Astrocyte (in vitro differentiated cells and primary cell): ENCODE data around the gene CYREN. TPM values are rescaled to one million over a fixed set of nuclear protein-coding genes. Genes with fewer than 3 reads are reported as not detected.

Experiments used
- DNase-seq: peaks from one replicate; pipeline ENCODE4 v3.0.0-alpha.2; 2010; ENCODE audit warnings: low read depth
- FAIRE-seq: peaks from 2 replicates; lab custom pipeline; 2011; peaks lifted over from hg19 to GRCh38; lab: Jason Lieb, UNC
- H2AFZ ChIP-seq: 2 replicates; pipeline ENCODE4 v1.6.0; 2012; ENCODE audit warnings: low read depth, low read length, inconsistent platforms
- H3K27ac ChIP-seq: 2 replicates; pipeline ENCODE4 v1.5.1; 2011; ENCODE audit warnings: low read depth, low read length, inconsistent platforms
- H3K27me3 ChIP-seq: 2 replicates; pipeline ENCODE4 v1.6.0; 2011; ENCODE audit warnings: low read length, inconsistent platforms; ENCODE audit not compliant: insufficient read depth
- H3K36me3 ChIP-seq: 2 replicates; pipeline ENCODE4 v1.5.1; 2011; ENCODE audit warnings: low read length, inconsistent platforms; ENCODE audit not compliant: insufficient read depth
- H3K4me1 ChIP-seq: 2 replicates; pipeline ENCODE4 v1.5.1; 2011; ENCODE audit warnings: low read length, inconsistent platforms; ENCODE audit not compliant: insufficient read depth
- H3K4me2 ChIP-seq: 2 replicates; pipeline ENCODE4 v1.6.0; 2012; ENCODE audit warnings: low read length, inconsistent platforms
- H3K4me3 ChIP-seq: 2 replicates; pipeline ENCODE4 v1.5.1; 2011; ENCODE audit warnings: low read depth, mild to moderate bottlenecking, low read length, inconsistent platforms; ENCODE audit not compliant: insufficient read depth
- H3K79me2 ChIP-seq: 2 replicates; pipeline ENCODE4 v1.6.0; 2012; ENCODE audit warnings: mild to moderate bottlenecking, low read length, inconsistent platforms; ENCODE audit not compliant: insufficient read depth
- H3K9ac ChIP-seq: 2 replicates; pipeline ENCODE4 v1.6.0; 2012; ENCODE audit warnings: mild to moderate bottlenecking, low read length, inconsistent platforms
- H3K9me3 ChIP-seq: 2 replicates; pipeline ENCODE4 v1.5.1; 2012; ENCODE audit warnings: low read depth, mild to moderate bottlenecking, low read length, inconsistent platforms; ENCODE audit not compliant: insufficient read depth
- H4K20me1 ChIP-seq: 2 replicates; pipeline ENCODE4 v1.6.0; 2012; ENCODE audit warnings: low read length, inconsistent platforms; ENCODE audit not compliant: insufficient read depth
- H3K27ac Mint-ChIP-seq: one replicate; pipeline ENCODE4 v1.8.0; 2021; ENCODE audit warnings: mild to moderate bottlenecking, mixed read lengths; ENCODE audit not compliant: unreplicated experiment
- H3K27me3 Mint-ChIP-seq: one replicate; pipeline ENCODE4 v1.8.0; 2021; ENCODE audit warnings: low read depth, mixed read lengths; ENCODE audit not compliant: unreplicated experiment
- H3K36me3 Mint-ChIP-seq: one replicate; pipeline ENCODE4 v1.8.0; 2021; ENCODE audit warnings: low read depth, mixed read lengths; ENCODE audit not compliant: unreplicated experiment
- H3K4me1 Mint-ChIP-seq: one replicate; pipeline ENCODE4 v1.8.0; 2021; ENCODE audit warnings: low read depth, mixed read lengths; ENCODE audit not compliant: unreplicated experiment
- H3K4me3 Mint-ChIP-seq: one replicate; pipeline ENCODE4 v1.8.0; 2021; ENCODE audit warnings: mild to moderate bottlenecking, moderate library complexity, mixed read lengths; ENCODE audit not compliant: unreplicated experiment
- H3K9me3 Mint-ChIP-seq: one replicate; pipeline ENCODE4 v1.8.0; 2021; ENCODE audit warnings: mild to moderate bottlenecking, mixed read lengths; ENCODE audit not compliant: unreplicated experiment
- CTCF ChIP-seq: IDR thresholded peaks from 2 replicates; pipeline ENCODE4 v1.5.1; 2011; ENCODE audit warnings: low read depth, mild to moderate bottlenecking, inconsistent platforms, low read length, moderate library complexity; ENCODE audit not compliant: insufficient read depth
- EZH2 ChIP-seq: IDR thresholded peaks from 2 replicates; pipeline ENCODE4 v1.6.1; 2012; ENCODE audit warnings: mild to moderate bottlenecking, low read length, inconsistent platforms; ENCODE audit not compliant: insufficient read depth
- total RNA-seq: library from RNA; stranded (reverse); gene quantifications from 2 replicates; pipeline ENCODE4 v1.2.1, GENCODE V29; 2021

Gene CYREN
- total RNA-seq, 1 donor from 2014 or later: 31.0 TPM

- no peak overlapping the region for H3K9ac ChIP-seq
- H3K4me3 ChIP-seq: no peak overlapping the region
- no peaks in the 10 kb centered on the region for H3K9me3 ChIP-seq
- no peak overlapping the region for H3K4me2 ChIP-seq
- H3K79me2 ChIP-seq: peaks cover 28% of the 10 kb centered on the region
- Mint-ChIP-seq H3K4me1 (peaks cover 31% of the 10 kb centered on the region), H3K4me3 (no peak overlapping the region), H3K27me3 (no peaks in the 10 kb centered on the region), H3K27ac (peak overlapping the region; percentile 91), H3K36me3 (peaks cover 37% of the 10 kb centered on the region), H3K9me3 (no peaks in the 10 kb centered on the region)
- peaks cover 17% of the 10 kb centered on the region for H3K4me1 ChIP-seq
- H4K20me1 ChIP-seq: peaks cover 24% of the 10 kb centered on the region
- DNase-seq: no peak
- H2AFZ ChIP-seq: no peak overlapping the region
- FAIRE-seq: no peak
- no peak overlapping the region for H3K27ac ChIP-seq
- TF ChIP-seq EZH2: no peak
- no peak for TF ChIP-seq CTCF
- H3K36me3 ChIP-seq: peaks cover 27% of the 10 kb centered on the region
- no peaks in the 10 kb centered on the region for H3K27me3 ChIP-seq
These were observed 6.0 kb downstream of the CYREN start for GRCh38 chr7:135164357-135165061.

GRCh38 chr7:135162382-135163001, 8.0 kb downstream of the CYREN start:
- H3K9me3 Mint-ChIP-seq: peaks cover 4% of the 10 kb centered on the region
- Histone ChIP-seq H3K4me1 (peaks cover 6% of the 10 kb centered on the region), H4K20me1 (peaks cover 8% of the 10 kb centered on the region), H3K27ac (no peak overlapping the region), H2AFZ (no peak overlapping the region), H3K4me2 (no peak overlapping the region), H3K9ac (no peak overlapping the region), H3K4me3 (no peak overlapping the region), H3K9me3 (no peaks in the 10 kb centered on the region), H3K79me2 (peaks cover 9% of the 10 kb centered on the region), H3K27me3 (no peaks in the 10 kb centered on the region), H3K36me3 (peaks cover 16% of the 10 kb centered on the region)
- FAIRE-seq (no peak), DNase-seq (no peak)
- TF ChIP-seq EZH2 (no peak), CTCF (no peak)
- H3K4me1 Mint-ChIP-seq: peaks cover 23% of the 10 kb centered on the region
- no peak overlapping the region for H3K4me3 Mint-ChIP-seq
- peaks cover 32% of the 10 kb centered on the region for H3K36me3 Mint-ChIP-seq
- H3K27me3 Mint-ChIP-seq: no peaks in the 10 kb centered on the region
- no peak overlapping the region for H3K27ac Mint-ChIP-seq

- Histone ChIP-seq H3K4me2 (no peak overlapping the region), H4K20me1 (peaks cover under 1% of the 10 kb centered on the region), H2AFZ (no peak overlapping the region), H3K4me1 (peaks cover 6% of the 10 kb centered on the region), H3K79me2 (peaks cover under 1% of the 10 kb centered on the region), H3K9me3 (no peaks in the 10 kb centered on the region), H3K4me3 (no peak overlapping the region), H3K27ac (no peak overlapping the region), H3K9ac (no peak overlapping the region), H3K36me3 (peaks cover 9% of the 10 kb centered on the region), H3K27me3 (no peaks in the 10 kb centered on the region)
- DNase-seq (no peak), FAIRE-seq (no peak)
- H3K27ac Mint-ChIP-seq: no peak overlapping the region
- peaks cover 32% of the 10 kb centered on the region for H3K36me3 Mint-ChIP-seq
- H3K4me3 Mint-ChIP-seq: no peak overlapping the region
- H3K4me1 Mint-ChIP-seq: peaks cover 21% of the 10 kb centered on the region
- no peaks in the 10 kb centered on the region for H3K27me3 Mint-ChIP-seq
- H3K9me3 Mint-ChIP-seq: peaks cover 6% of the 10 kb centered on the region
- TF ChIP-seq EZH2 (no peak), CTCF (no peak)
These were observed 8.8 kb downstream of the CYREN start for GRCh38 chr7:135161669-135162068.
